HG02852 (cell line): ENCODE results near the gene PP2D1.
A peak's percentile ranks its signal among the peaks of the same experiment; 100 is the strongest.
"Not testable (repeated sequence)": the region's sequence is repeated elsewhere in the genome, so short reads cannot be mapped to it uniquely, and the experiment has no call there.

Experiments used
- ATAC-seq: cut with Tn5 transposase; IDR thresholded peaks from one replicate; pipeline ENCODE4 v1.9.1; 2021; ENCODE audit warnings: mild to moderate bottlenecking, moderate library complexity; ENCODE audit not compliant: unreplicated experiment

The PP2D1 gene

GRCh38 chr3:19972054-19972453 is 40.0 kb downstream of the PP2D1 start:
- ATAC-seq = no peak

DNA sequence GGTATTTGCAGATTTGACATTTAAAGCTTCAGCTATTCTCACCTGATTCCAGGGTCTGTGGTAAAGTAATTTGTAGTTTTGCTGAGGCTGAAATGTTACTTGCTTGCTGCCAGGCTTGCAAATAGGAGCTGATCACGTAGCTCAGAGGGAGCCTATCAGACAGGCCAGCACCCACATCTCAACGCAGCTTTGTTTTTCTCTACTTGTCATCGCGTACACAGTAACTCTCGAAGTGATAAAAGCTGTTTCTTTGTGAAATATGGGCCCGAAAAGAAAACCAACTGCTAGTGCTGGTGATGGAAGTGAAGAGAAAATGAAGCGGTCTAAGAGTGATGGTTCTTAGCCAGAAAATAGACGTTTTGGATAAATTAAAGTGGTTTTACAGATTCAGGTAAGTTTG is 41.7 kb downstream of the PP2D1 start:
- no peak for ATAC-seq

DNA sequence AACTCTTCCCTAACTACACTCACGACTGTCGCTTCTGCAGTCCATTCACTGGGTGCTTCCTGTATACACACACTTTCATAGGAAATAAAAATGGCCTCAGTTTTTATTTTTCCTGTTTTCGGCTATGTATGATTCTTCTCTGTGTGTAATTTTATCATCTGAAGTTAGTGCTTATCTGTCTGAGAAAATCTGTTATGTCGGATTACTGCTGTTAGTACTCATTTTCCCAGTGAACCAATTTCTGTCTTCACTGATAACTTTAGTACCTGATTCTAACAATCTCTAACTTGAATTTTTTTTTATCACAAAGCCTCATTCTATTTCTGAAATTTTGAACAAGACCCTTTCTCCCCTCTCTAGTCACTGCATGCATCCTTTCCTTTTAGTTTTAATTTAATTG is 44.3 kb downstream of the PP2D1 start:
- no peak for ATAC-seq

DNA sequence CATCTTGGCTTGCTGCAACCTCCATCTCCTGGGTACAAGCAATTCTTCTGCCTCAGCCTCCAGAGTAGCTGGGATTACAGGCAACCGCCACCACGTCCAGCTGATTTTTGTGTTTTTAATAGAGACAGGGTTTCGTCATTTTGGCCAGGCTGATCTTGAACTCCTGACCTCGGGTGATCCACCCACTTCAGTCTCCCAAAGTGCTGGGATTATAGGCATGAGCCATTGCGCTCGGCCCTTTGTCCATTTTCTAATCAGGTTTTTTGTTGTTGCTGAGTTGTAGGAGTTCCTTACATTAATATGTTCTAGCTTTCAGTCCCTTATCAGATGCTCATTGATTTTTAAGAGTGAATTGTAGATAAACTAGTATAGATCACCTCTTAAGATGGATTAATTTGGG is 44.9 kb downstream of the PP2D1 start:
- no peak for ATAC-seq

DNA sequence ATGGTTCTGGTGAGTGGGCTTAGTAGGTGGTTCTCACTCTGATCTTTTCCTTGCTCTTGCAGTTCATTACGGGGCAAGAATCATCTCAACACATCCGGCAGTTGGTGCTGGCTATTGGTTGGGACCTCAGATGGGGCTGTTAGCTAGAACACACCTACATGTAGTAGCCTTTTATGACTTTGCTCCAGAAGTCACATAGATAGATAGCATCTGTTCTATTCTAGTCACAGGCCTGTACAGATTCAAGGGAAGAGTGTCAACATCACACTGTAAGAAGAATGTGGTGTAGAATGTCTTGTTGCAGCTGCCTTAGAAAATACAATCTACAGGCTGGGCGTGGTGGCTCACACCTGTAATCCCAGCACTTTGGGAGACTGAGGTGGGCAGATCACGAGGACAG is 50.1 kb downstream of the PP2D1 start:
- no peak for ATAC-seq

DNA sequence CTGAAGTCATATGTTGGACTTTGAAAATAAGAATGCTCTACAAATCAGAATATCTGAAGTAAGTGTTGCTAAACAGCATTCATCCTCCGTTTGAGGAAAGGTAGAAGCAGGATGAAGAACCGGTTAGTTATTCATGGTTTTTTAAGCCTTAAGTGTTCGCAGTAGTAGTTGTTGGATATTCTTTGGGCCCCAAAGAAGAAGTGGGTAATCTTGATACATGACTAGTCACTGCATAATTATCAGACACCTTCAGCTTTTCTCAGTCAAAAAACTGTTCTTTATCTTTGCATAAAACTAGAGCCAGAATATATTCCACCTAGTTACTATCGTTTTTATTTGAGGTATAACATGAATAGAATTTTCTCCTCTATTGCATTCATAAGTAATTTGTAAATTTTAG is 51.4 kb downstream of the PP2D1 start:
- ATAC-seq = no peak

DNA sequence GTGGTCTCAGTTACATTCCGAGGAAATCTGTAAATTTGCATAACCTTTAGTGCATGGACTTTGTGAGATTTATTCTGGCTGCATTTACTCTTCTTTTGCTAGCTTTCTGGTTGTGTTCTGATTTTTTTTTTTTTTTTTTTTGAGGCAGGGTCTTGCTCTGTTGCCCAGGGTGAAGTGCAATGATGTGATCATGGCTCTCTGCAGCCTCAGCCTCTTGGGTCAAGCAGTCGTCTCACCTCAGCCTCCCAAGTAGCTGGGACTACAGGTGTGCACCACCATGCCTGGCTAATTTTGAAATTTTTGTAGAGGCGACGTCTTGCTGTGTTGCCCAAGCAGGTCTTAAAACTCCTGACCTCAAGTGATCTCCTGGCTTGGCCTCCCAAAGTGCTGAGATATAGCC is 52.6 kb downstream of the PP2D1 start:
- ATAC-seq = no peak

DNA sequence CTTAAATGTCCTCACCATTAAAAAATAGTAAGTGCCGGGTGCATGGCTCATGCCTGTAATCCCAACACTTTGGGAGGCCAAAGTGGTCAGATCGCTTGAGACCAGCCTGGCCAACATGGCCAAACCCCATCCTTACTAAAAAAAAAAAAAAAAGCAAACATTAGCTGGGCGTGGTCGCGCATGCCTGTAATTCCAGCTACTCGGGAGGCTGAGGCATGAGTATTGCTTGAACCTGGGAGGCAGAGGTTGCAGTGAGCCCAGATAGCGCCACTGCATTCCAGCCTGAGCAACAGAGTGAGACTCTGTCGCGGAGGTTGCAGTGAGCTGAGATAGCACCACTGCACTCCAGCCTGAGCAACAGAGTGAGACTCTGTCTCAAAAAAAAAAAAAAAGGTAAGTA is 54.7 kb downstream of the PP2D1 start:
- not testable (repeated sequence) for ATAC-seq

- no peak for ATAC-seq
Observed at GRCh38 chr3:19954676-19955075, 57.4 kb downstream of the PP2D1 start.

DNA sequence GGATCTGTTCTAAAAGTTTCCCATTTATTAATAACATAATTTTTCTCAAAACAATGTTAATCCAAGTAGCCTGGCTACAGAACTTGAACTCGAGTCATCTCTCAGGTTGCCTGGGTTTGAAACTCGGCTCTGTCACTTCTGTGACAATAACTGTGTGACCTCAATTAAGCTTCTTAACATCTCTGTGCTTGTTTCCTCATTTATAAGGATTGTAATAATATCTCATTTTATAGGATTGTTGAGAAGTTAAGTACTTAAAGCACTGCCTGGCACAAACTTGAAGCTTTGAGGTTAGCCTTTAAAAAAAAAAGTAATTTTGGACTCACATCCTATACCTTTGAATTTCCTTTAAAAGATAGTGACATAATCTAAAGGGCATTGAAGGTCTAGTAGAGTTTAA is 61.7 kb downstream of the PP2D1 start:
- ATAC-seq = no peak

DNA sequence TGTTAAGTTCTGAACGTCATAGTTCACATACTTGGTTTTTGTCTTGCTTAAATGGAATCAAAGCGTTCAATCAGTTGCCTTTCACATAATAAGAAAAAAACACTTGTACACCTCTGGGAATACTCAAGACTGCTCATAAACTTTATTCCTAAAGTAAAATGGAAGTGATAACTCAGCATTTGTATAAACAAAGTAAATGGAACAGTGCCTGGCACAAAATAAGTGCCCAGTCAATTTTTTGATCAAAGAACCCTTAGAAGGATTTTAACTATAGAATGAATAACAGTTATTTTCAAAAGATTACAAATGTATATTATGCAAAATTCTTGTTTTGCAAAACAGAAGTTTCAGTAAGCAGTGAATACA is 63.9 kb downstream of the PP2D1 start:
- no peak for ATAC-seq

DNA sequence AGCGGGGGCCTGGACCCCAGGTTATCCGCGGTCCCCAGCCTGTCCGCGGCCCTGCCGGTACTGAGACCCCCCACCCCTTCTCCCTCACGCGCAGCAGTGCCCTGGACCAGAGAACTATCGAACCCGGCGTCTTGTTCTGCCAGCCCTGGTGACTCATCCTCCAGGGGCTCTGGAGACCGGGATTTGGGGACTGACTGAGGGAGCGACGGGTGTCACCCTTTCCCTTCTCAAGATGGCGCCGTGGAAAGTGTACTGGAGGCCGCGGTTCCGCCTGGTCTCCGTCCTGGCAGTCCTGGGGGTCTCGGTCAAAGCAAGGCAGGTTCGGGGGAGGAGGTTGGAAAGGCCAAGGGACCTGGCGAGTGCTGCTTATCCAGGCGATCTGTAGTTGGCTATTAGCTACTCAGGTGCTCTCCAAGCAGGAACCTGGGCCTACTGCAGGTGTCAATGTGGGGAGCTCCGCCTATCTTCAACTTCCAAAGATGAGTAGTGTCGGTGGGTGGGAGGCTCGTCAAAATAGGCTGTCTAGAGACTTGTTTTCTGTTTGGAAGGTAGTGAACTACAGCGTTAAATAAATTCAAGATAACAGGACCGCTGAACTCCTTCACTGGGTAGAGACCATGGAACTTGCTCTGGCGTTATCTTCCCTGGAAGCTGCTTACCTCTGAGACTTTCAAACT is 64.4 kb downstream of the PP2D1 start:
- peak; percentile 25 for ATAC-seq

GRCh38 chr3:19946832-19947548 is 65.1 kb downstream of the PP2D1 start, which contains the start of gene RAB5A:
Gene RAB5A, plus strand, starts transcription at chr3:19947097. Its CDS starts 3,802 bp downstream, at chr3:19950899.
- peak; percentile 90 for ATAC-seq

- peak; percentile 7 for ATAC-seq
Observed at GRCh38 chr3:19945969-19946831, 65.9 kb downstream of the PP2D1 start.

DNA sequence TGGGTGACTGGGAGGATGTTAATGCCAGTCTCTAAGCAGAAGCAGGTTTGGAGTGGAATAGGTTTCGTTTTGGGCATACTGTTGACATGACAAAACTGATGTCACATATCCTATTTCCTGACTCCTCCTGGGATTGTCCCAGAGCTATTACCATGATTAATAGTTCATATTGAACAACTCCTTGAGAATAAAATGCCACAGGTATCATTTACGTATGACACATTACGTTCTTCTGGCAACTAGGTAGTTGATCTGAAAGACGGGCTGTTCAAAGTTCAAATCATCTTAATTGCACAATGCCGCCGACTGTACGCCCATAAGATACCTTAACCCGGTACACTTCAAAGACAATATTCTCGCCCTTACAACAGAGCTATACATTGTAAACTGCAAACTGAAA is 66.5 kb downstream of the PP2D1 start:
- ATAC-seq = no peak

- ATAC-seq = no peak
Observed at GRCh38 chr3:19940643-19941042, 71.4 kb downstream of the PP2D1 start.

- ATAC-seq = no peak
Observed at GRCh38 chr3:19938295-19938627, 73.8 kb downstream of the PP2D1 start.

- no peak for ATAC-seq
Observed at GRCh38 chr3:19937459-19938294, 74.4 kb downstream of the PP2D1 start.
